Measurements from ENCODE around the gene PLB1. TPM values are rescaled to one million over a fixed set of nuclear protein-coding genes. Genes with fewer than 3 reads are reported as not detected.

PLB1 gene
- total RNA-seq, 1 experiment from 2014 or later, result 0.44 TPM

DNA sequence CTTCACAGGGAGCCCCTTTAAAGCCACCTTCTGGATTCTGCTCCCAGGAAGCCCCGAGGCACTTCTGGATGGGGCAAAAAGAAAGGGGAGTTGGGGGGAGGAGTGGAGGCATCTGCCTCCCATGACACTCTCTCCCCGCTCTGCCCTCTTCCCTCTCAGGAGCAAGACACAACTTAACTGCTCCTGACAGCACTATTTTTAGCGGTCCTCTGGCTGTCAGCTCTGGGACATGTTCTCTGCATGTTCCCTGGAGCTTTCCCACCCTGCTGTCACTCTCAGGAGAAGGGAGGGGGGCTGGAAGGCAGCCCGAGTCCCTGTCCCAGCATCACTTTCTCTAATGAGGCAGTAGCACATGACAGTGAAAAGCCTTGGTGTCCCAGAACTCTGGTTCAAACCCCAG is 32.3 kb downstream of the PLB1 start:
- peaks cover 4% of the 10 kb centered on the region; the same call in 1 of the 2 replicates for H3K27me3 Mint-ChIP-seq (ENCODE audit: low read depth)
- H3K4me1 Mint-ChIP-seq, result peaks cover 6% of the 10 kb centered on the region
- POLR2A ChIA-PET, result interaction anchor here (0.6 kb wide), 1 partner anchor 795 kb away, joined by 3 read pairs; no protein-coding TSS in a partner anchor
- H3K9me3 Mint-ChIP-seq, result no peaks in the 10 kb centered on the region
- TF ChIP-seq, protein P1, sequence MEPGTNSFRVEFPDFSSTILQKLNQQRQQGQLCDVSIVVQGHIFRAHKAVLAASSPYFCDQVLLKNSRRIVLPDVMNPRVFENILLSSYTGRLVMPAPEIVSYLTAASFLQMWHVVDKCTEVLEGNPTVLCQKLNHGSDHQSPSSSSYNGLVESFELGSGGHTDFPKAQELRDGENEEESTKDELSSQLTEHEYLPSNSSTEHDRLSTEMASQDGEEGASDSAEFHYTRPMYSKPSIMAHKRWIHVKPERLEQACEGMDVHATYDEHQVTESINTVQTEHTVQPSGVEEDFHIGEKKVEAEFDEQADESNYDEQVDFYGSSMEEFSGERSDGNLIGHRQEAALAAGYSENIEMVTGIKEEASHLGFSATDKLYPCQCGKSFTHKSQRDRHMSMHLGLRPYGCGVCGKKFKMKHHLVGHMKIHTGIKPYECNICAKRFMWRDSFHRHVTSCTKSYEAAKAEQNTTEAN (CRISPR knock-in tag; IDR thresholded peaks at IDR 0.05), result no peak
- TF ChIP-seq ZNF317 (CRISPR knock-in tag; IDR thresholded peaks at IDR 0.05; ENCODE audit: borderline replicate concordance, low read depth), result no peak
- no peak for TF ChIP-seq NR1H2 (CRISPR knock-in tag; IDR thresholded peaks at IDR 0.05)
- TF ChIP-seq, protein P2, sequence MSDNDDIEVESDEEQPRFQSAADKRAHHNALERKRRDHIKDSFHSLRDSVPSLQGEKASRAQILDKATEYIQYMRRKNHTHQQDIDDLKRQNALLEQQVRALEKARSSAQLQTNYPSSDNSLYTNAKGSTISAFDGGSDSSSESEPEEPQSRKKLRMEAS (CRISPR knock-in tag; IDR thresholded peaks at IDR 0.05), result no peak
- TF ChIP-seq, protein P3, sequence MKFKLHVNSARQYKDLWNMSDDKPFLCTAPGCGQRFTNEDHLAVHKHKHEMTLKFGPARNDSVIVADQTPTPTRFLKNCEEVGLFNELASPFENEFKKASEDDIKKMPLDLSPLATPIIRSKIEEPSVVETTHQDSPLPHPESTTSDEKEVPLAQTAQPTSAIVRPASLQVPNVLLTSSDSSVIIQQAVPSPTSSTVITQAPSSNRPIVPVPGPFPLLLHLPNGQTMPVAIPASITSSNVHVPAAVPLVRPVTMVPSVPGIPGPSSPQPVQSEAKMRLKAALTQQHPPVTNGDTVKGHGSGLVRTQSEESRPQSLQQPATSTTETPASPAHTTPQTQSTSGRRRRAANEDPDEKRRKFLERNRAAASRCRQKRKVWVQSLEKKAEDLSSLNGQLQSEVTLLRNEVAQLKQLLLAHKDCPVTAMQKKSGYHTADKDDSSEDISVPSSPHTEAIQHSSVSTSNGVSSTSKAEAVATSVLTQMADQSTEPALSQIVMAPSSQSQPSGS (CRISPR knock-in tag; IDR thresholded peaks at IDR 0.05; ENCODE audit: borderline replicate concordance, low read depth), result no peak
- no peak for TF ChIP-seq IRF2 (CRISPR knock-in tag; IDR thresholded peaks at IDR 0.05; ENCODE audit: borderline replicate concordance, low read depth)
- TF ChIP-seq TCF7 (CRISPR knock-in tag; IDR thresholded peaks at IDR 0.05; ENCODE audit: low read depth), result no peak
- TF ChIP-seq GRHL2 (CRISPR knock-in tag; IDR thresholded peaks at IDR 0.05; ENCODE audit: insufficient replicate concordance, severe bottlenecking), result no peak
- TF ChIP-seq MXD4 (CRISPR knock-in tag; IDR thresholded peaks at IDR 0.05; ENCODE audit: borderline replicate concordance), result no peak
- no peak for TF ChIP-seq NR2C2 (CRISPR knock-in tag; IDR thresholded peaks at IDR 0.05)
- no peak for TF ChIP-seq ZBTB21 (CRISPR knock-in tag; IDR thresholded peaks at IDR 0.05; ENCODE audit: borderline replicate concordance)
- TF ChIP-seq, protein P4, sequence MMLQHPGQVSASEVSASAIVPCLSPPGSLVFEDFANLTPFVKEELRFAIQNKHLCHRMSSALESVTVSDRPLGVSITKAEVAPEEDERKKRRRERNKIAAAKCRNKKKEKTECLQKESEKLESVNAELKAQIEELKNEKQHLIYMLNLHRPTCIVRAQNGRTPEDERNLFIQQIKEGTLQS (CRISPR knock-in tag; conservative IDR thresholded peaks at IDR 0.05), result no peak
- TF ChIP-seq, protein P5, sequence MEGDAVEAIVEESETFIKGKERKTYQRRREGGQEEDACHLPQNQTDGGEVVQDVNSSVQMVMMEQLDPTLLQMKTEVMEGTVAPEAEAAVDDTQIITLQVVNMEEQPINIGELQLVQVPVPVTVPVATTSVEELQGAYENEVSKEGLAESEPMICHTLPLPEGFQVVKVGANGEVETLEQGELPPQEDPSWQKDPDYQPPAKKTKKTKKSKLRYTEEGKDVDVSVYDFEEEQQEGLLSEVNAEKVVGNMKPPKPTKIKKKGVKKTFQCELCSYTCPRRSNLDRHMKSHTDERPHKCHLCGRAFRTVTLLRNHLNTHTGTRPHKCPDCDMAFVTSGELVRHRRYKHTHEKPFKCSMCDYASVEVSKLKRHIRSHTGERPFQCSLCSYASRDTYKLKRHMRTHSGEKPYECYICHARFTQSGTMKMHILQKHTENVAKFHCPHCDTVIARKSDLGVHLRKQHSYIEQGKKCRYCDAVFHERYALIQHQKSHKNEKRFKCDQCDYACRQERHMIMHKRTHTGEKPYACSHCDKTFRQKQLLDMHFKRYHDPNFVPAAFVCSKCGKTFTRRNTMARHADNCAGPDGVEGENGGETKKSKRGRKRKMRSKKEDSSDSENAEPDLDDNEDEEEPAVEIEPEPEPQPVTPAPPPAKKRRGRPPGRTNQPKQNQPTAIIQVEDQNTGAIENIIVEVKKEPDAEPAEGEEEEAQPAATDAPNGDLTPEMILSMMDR (IDR thresholded peaks at IDR 0.05), result no peak
- TF ChIP-seq NR3C1 (CRISPR knock-in tag; conservative IDR thresholded peaks at IDR 0.05; ENCODE audit: low read depth), result no peak
- no peaks in the 10 kb centered on the region for H3K36me3 Mint-ChIP-seq
- ATAC-seq (no peak), DNase-seq (ENCODE audit: low spot score) (no peak)
- CTCF ChIA-PET, result interaction anchor here (0.7 to 1.6 kb wide), 2 partner anchors 22 to 844 kb away, joined by 4 to 5 read pairs; no protein-coding TSS in a partner anchor
- no peak overlapping the region for H3K27ac Mint-ChIP-seq
- no peak overlapping the region for H3K4me3 Mint-ChIP-seq

DNA sequence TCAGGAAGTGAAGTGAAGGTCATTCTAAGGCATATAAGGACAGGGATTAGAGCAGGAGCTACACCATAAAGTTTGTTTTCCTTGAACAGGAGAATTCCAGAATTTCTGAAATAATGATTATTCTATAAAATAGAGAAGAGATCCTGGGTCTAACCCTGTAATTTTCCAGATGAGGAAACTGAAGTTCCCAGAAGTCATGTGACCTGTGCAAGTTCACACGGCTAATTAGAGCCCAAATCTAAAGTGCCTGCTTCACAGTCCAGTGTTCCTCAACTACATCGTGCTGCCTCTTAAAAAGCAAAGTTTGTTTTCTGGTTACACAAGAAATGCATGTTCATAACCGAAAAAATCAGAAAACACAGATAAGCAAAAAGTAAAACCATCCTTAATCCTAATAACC is 34.9 kb downstream of the PLB1 start:
- ChIA-PET CTCF (no interaction called here), POLR2A (no interaction called here)
- H3K9me3 Mint-ChIP-seq, result no peaks in the 10 kb centered on the region
- H3K27ac Mint-ChIP-seq, result no peak overlapping the region
- no peaks in the 10 kb centered on the region for H3K27me3 Mint-ChIP-seq (ENCODE audit: low read depth)
- H3K4me1 Mint-ChIP-seq, result no peaks in the 10 kb centered on the region
- DNase-seq (ENCODE audit: low spot score), result no peak
- H3K4me3 Mint-ChIP-seq, result no peak overlapping the region
- no peak for ATAC-seq
- TF ChIP-seq PRRX2 (CRISPR knock-in tag; IDR thresholded peaks at IDR 0.05) (no peak), GABPB1 (CRISPR knock-in tag; IDR thresholded peaks at IDR 0.05) (no peak), USF1 (CRISPR knock-in tag; IDR thresholded peaks at IDR 0.05) (no peak), RORB (CRISPR knock-in tag; IDR thresholded peaks at IDR 0.05) (no peak), ZBTB21 (CRISPR knock-in tag; IDR thresholded peaks at IDR 0.05; ENCODE audit: borderline replicate concordance) (no peak), ATF1 (CRISPR knock-in tag; IDR thresholded peaks at IDR 0.05) (no peak), EMX1 (CRISPR knock-in tag; IDR thresholded peaks at IDR 0.05) (no peak), NR1H2 (CRISPR knock-in tag; IDR thresholded peaks at IDR 0.05) (no peak), GTF2I (CRISPR knock-in tag; conservative IDR thresholded peaks at IDR 0.05) (no peak)
- TF ChIP-seq, protein P4 (CRISPR knock-in tag; conservative IDR thresholded peaks at IDR 0.05), result no peak
- TF ChIP-seq, protein P1 (CRISPR knock-in tag; IDR thresholded peaks at IDR 0.05), result no peak
- H3K36me3 Mint-ChIP-seq, result no peaks in the 10 kb centered on the region
